Activated CD4-positive, alpha-beta T cell treated with anti-CD3 and anti-CD28 coated beads for 4 hours (primary cell): ENCODE results near the gene ZNF793.

Experiments
- DNase-seq, 2 donors: peaks; one replicate each; pipeline ENCODE4 v3.0.0-alpha.2; 2020

The ZNF793 gene

GRCh38 chr19:37506387-37507166 is at the start of gene ZNF793:
Gene ZNF793 (plus strand): TSS chr19:37506939. CDS start chr19:37523440, 16,501 bp downstream.
- DNase-seq, result peak; percentile 76 to 78

GRCh38 chr19:37466277-37466797 is 40.4 kb upstream of the ZNF793 start:
- no peak for DNase-seq

GRCh38 chr19:37466798-37467607 is 39.7 kb upstream of the ZNF793 start, which contains the start of gene ZNF569:
Gene ZNF569 (minus strand): TSS chr19:37467444. CDS start chr19:37444921, 22,523 bp downstream.
- peak; percentile 84 to 86 for DNase-seq

GRCh38 chr19:37467608-37468090 is 39.1 kb upstream of the ZNF793 start:
- peak in 1 of 2 donors; percentile 1 for DNase-seq

DNA sequence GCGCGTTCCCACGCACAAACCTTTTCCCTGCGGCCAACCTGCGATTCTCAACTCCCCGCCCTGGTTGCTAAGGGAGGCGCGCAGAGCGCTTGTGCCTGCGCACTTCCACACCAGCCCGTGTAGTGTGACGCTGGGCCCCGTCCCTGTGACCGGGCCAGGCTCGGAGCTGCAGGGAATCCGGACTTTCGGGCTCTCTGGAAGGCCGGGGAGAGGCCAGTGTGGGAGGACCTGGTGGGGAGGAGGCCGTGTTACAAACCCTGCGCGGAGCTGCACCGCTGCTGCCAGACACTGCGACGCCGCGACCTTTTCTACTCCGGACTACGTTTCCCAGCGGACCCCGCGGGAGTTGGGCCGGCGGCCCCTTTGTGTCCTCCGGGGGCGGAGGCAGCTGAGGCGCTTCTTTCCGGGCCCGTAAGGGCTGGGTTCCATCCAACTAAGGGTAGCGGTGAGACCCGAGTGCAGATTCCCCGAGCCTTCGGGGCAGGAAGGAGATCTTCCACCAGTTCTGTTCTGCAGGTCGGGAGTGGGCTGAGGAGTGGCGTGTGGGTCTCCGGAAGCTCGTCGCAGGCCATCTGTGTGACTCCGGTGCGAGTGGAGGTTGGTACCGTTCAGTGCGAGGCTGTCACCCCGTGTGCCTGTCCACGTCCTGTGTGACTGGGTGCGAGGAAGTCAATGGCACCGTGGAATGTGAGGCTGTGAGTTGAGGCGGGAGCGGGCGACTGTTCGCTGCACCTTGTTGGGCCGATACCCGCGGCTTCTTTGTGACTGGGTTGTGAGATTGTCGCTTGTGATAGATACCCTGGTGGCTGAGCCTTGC is 37.6 kb upstream of the ZNF793 start, which contains the start of gene ZNF570:
TSS of gene ZNF570 (plus strand) at position 396 of the 817 bp plus-strand sequence. CDS start 999 bp downstream, outside the sequence.
- peak; percentile 85 to 86 for DNase-seq

- DNase-seq, result no peak
Observed at GRCh38 chr19:37470216-37470615, 36.5 kb upstream of the ZNF793 start.

DNA sequence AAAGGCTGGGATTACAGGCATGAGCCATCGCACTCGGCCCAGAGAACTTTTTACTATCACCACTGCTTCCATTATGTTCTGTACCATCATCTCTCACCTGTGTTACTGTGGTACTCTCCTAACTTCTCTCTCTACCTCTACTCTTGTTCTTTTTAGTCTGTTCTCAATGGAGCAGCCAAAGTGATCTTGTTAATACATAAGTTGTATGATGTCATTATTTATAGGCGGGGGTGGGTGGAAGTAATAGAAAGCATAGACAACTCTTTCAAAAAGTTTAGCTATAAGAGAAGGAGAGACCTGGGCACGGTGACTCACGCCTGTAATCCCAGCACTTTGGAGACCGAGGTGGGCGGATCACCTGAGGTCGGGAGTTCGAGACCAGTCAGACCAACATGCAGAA is 34.6 kb upstream of the ZNF793 start:
- DNase-seq, result no peak

- no peak for DNase-seq
Observed at GRCh38 chr19:37484406-37485168, 22.2 kb upstream of the ZNF793 start.

DNA sequence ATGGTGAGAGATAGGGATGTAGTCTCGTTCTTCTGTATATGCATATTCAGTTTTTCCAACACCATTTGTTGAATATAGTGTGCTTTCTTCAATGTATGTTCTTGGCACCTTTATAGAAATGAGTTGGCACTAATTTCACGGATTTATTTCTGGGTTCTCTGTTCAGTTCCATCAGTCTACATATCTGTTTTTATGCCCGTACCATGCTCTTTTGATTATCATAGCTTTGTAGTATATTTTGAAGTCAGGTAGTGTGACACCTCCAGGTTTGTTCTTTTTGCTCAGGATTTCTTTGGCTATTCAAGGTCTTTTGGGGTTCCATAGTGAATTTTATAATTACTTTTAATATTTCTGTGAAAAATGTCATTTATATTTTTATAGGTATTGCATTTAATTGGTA is 14.5 kb upstream of the ZNF793 start:
- no peak for DNase-seq

DNA sequence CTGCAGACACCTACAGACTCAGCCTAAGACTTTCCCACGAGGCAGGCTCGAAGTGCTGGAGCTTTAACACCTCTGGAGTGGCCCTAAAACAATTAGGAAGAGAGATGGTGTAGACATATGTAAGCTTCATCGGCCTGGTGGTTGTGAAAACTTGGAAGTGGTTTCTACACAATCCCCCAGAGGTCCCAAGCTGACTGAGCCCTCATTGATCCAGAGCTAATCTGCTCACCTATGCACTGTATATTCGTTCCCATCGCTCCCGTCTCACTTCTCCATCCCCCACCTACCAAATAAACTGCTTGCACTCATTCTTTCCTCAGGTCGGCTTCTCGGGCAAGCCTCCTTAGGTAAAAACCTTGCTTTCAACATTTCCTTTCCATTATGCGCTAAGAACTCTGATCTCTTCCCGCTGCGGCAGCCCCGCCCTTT is 767 bp upstream of the ZNF793 start:
- DNase-seq, result no peak

GRCh38 chr19:37507167-37507464 is 377 bp downstream of the ZNF793 start:
- DNase-seq, result no peak

DNA sequence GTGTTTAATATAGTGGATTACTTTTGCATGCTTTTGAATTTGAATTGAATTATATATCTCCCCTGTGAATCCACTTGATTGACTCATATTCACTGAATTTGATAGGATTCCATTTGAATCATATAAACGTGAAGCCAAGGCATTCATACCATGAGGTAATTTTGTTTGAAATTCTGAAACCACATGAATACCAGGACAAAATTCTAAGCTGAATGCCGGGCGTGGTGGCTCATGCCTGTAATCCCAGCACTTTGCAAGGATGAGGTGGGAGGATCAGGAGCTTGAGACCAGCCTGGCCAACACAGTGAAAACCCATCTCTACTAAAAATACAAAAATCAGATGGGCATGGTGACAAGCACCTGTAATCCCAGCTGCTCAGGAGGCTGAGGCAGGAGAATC is 4.4 kb downstream of the ZNF793 start:
- no peak for DNase-seq

GRCh38 chr19:37511821-37512220 is 5.1 kb downstream of the ZNF793 start:
- DNase-seq, result no peak

- no peak for DNase-seq
Observed at GRCh38 chr19:37513397-37513796, 6.7 kb downstream of the ZNF793 start.

GRCh38 chr19:37519890-37520289 is 13.2 kb downstream of the ZNF793 start:
- DNase-seq, result no peak

GRCh38 chr19:37537391-37537947 is 30.7 kb downstream of the ZNF793 start:
- DNase-seq, result no peak

DNA sequence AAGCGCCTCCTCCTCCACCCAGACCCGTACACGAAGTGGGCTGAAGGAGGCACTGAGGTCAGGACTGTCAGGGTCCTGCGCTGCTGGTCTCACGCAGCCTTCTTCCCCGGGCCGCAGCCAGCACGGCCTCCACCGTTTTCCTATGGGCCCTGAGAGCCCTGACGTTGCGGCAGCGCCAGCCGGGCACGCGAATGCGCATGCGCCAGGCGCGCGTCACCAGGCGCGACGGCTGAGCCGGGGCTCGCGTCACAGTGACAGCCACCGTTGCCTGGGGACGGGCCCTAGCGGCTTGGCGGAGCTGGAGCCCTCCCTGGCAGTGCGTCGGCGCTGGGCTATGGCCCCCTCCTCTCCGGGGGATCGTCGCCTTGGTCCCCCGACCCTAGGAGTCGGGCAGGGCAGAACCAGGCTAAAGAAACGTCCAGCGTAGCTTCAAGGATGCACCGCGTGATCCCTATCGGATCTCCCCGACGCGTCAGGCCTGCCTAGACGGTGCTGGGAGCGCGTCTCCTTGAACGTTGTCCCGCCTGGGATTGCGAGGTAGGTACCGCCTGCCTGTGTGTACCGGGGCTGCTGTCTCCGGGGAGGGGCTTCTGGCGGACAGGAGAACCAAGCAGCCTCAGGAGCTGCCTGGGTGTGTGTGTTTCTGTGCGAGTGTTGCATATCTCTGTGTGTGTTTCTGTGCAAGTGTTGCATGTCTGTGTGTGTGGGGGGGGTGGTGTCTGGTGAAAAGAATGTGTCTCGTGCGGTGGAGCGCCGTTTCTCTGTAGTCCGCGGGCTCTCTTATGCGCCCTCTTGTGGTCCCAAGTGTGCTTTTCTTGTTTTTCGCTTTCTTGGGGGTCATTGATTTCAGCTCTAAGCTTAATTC is 44.6 kb downstream of the ZNF793 start:
- peak; percentile 10 to 31 for DNase-seq

GRCh38 chr19:37563518-37563917 is 56.8 kb downstream of the ZNF793 start:
- DNase-seq, result no peak

- no peak for DNase-seq
Observed at GRCh38 chr19:37564624-37565369, 58.1 kb downstream of the ZNF793 start.

GRCh38 chr19:37565370-37565669 is 58.6 kb downstream of the ZNF793 start:
- DNase-seq, result no peak
